GM04503 (cell line): ENCODE measurements around the gene APOLD1.
A peak's percentile ranks its signal among the peaks of the same experiment; 100 is the strongest.

ENCODE experiments used
- DNase-seq: peaks from one replicate; pipeline ENCODE4 v3.0.0-alpha.2; 2012; ENCODE audit warnings: low read depth

Gene APOLD1

DNA sequence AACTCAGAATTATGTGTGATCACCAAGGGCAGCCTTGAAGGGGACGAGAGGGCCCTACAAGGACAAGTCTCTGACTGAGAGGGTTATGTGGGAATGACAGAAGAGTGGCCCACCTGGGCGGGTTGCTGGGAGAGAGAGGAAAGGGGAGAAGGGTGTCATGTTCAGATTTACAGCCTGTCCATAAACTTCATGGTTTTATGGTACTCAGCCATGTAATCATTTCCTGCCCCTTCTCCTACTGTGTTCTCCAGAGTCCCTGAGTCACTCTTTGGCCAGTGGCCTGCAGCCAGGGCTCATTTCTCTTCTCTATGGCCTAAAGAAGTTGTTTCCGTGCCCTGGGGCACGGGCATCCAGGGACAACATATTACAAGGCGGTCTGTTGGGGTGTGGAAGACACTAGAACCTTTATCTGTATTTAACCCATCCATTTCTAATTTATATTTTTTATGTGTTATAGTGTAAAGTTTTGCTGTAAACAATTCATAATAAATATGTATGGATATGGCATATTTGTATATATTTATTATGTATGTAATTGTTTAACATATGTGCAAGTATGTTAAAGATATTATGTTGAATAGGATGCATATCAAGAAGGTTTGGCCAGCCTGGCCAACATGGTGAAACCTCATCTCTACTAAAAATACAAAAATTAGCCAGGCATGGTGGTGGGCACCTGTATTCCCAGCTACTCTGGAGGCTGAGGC, 54.6 kb downstream of the APOLD1 start:
- DNase-seq: peak; percentile 70

DNA sequence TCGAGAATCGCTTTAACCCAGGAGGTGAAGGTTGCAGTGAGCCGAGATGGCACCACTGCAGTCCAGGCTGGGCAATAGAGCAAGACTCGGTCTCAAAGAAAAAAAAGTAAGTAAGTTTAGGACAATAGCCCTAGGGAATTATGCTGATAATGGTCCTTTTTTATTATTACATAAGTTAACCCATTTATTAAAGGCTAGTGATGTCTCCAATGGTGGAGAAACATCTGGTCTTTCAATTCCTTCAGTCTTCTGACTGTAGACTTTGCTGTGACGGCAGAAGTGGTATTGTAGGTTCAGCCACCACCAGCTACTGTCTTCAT, 55.1 kb downstream of the APOLD1 start:
- no peak for DNase-seq
